HCT116 (cell line): ENCODE measurements around the gene PXYLP1. TPM values are rescaled to one million over a fixed set of nuclear protein-coding genes. Genes with fewer than 3 reads are reported as not detected.

Experiments used
- ATAC-seq: fragments of 200-7000 bp; cut with Tn5 transposase; 2 replicates; pipeline ENCODE4 v1.9.1; 2020; ENCODE audit warnings: mild to moderate bottlenecking, moderate library complexity
- BruUV-seq: library from RNA; stranded (reverse); fragments of 400-500 nt; replicated peaks from 2 replicates; lab custom pipeline; 2021; lab: Mats Ljungman, UMichigan
- CTCF ChIA-PET: fragments of 300-600 bp; sonication (Branson Sonifier 250); formaldehyde crosslinking; loops from one replicate; lab custom pipeline; 2021; ENCODE audit warnings: antibody characterized with exemption; lab: Charles Lee
- POLR2A ChIA-PET: fragments of 300-600, 350-600 bp; sonication (Branson Sonifier 250); formaldehyde crosslinking; loops from one replicate; lab custom pipeline; 2021; ENCODE audit warnings: antibody characterized with exemption; lab: Charles Lee
- RAD21 ChIA-PET, 2 experiments: fragments of 300-600 bp; sonication (Branson Sonifier 250); formaldehyde crosslinking; loops; one replicate each; lab custom pipeline; 2023; ENCODE audit warnings: low total read pairs in 2 of 2; ENCODE audit not compliant: uncharacterized antibody in 2 of 2, unreplicated experiment in 2 of 2, low non-redundant PET in 1 of 2; lab: Charles Lee
- DNase-seq: peaks from one replicate; pipeline ENCODE4 v3.0.0-alpha.2; 2010; ENCODE audit warnings: low read depth, low spot score
- H2AFZ ChIP-seq: fragments of 200-600 bp; shearing (Covaris generic), sonication (generic); 2 replicates; pipeline ENCODE4 v1.6.1; 2017; ENCODE audit warnings: low read depth, mixed run types, mixed read lengths, antibody characterized with exemption, low read length; ENCODE audit not compliant: poor library complexity, severe bottlenecking
- H3K27ac ChIP-seq: 2 replicates; pipeline ENCODE4 v1.5.1; 2012; ENCODE audit warnings: low read depth, low read length
- H3K27me3 ChIP-seq: fragments of 200-600 bp; sonication (generic); 2 replicates; pipeline ENCODE4 v1.6.1; 2016; ENCODE audit warnings: mixed run types, low read length, mixed read lengths; ENCODE audit not compliant: insufficient read depth
- H3K36me3 ChIP-seq, 2 experiments: fragments of 200-500 bp in 1 of 2; fragments of 200-600 bp in 1 of 2; sonication (Bioruptor generic) in 1 of 2; sonication (generic) in 1 of 2; 2 replicates each; pipeline versions ENCODE4 v1.5.1 to v1.6.1; 2014 to 2016; ENCODE audit warnings: low read length in 2 of 2, inconsistent platforms in 1 of 2, mixed read lengths in 1 of 2, mixed run types in 1 of 2; ENCODE audit not compliant: insufficient read depth in 2 of 2, control insufficient read depth in 1 of 2
- H3K4me1 ChIP-seq, 2 experiments: fragments of 200-600 bp in 1 of 2; sonication (generic) in 1 of 2; 2 replicates each; pipeline versions ENCODE4 v1.5.1 to v1.6.1; 2012 to 2017; ENCODE audit warnings: low read length in 2 of 2, inconsistent platforms in 1 of 2, mild to moderate bottlenecking in 1 of 2, mixed read lengths in 1 of 2, mixed run types in 1 of 2, moderate library complexity in 1 of 2; ENCODE audit not compliant: insufficient read depth in 2 of 2, control insufficient read depth in 1 of 2
- H3K4me2 ChIP-seq: fragments of 200-600 bp; sonication (generic); 2 replicates; pipeline ENCODE4 v1.6.1; 2017; ENCODE audit warnings: mixed run types, low read length, mixed read lengths
- H3K4me3 ChIP-seq, 2 experiments: fragments of 200-600 bp in 1 of 2; sonication (generic) in 1 of 2; replicated peaks in 1 of 2; 2 replicates each; pipeline ENCODE4 v1.5.1; 2011 to 2016; ENCODE audit warnings: low read length in 2 of 2, control low read depth in 1 of 2, low read depth in 1 of 2, mild to moderate bottlenecking in 1 of 2, mixed read lengths in 1 of 2, mixed run types in 1 of 2
- H3K79me2 ChIP-seq: fragments of 200-600 bp; sonication (generic); 2 replicates; pipeline ENCODE4 v1.6.1; 2017; ENCODE audit warnings: mild to moderate bottlenecking, mixed run types, low read length, moderate library complexity, mixed read lengths; ENCODE audit not compliant: insufficient read depth
- H3K9ac ChIP-seq: fragments of 200-600 bp; sonication (generic); 2 replicates; pipeline ENCODE4 v1.6.1; 2016; ENCODE audit warnings: low read length, mixed read lengths
- H3K9me2 ChIP-seq: fragments of 200-600 bp; sonication (generic), shearing (Covaris generic); 2 replicates; pipeline ENCODE4 v1.6.1; 2017; ENCODE audit warnings: mixed run types, mild to moderate bottlenecking, moderate library complexity; ENCODE audit not compliant: insufficient read depth
- H3K9me3 ChIP-seq, 2 experiments: fragments of 200-500 bp in 1 of 2; fragments of 200-600 bp in 1 of 2; sonication (Bioruptor generic) in 1 of 2; sonication (generic) in 1 of 2; 2 replicates each; pipeline ENCODE4 v1.6.1; 2014 to 2017; ENCODE audit warnings: low read length in 2 of 2, mixed read lengths in 2 of 2, inconsistent platforms in 1 of 2, low read depth in 1 of 2, mild to moderate bottlenecking in 1 of 2, mixed run types in 1 of 2, moderate library complexity in 1 of 2; ENCODE audit not compliant: control insufficient read depth in 1 of 2, insufficient read depth in 1 of 2
- H4K20me1 ChIP-seq: fragments of 200-600 bp; sonication (generic), shearing (Covaris generic); 2 replicates; pipeline ENCODE4 v1.6.1; 2017; ENCODE audit warnings: mixed run types, mild to moderate bottlenecking, moderate library complexity; ENCODE audit not compliant: insufficient read depth
- ATF3 ChIP-seq: IDR thresholded peaks from 2 replicates; pipeline ENCODE4 v1.6.1; 2012
- CBX3 ChIP-seq: IDR thresholded peaks from 2 replicates; pipeline ENCODE4 v1.6.1; 2012; ENCODE audit warnings: low read depth
- CEBPB ChIP-seq: IDR thresholded peaks from 2 replicates; pipeline ENCODE4 v1.6.1; 2012; ENCODE audit warnings: low read depth
- CTCF ChIP-seq, 3 experiments: fragments of 200-600 bp in 1 of 3; sonication (generic) in 1 of 3; IDR thresholded peaks in 2 of 3; conservative IDR thresholded peaks in 1 of 3; 2 replicates each; pipeline ENCODE4 v1.5.1; 2012 to 2017; ENCODE audit warnings: low read depth in 2 of 3, low read length in 2 of 3, antibody characterized with exemption in 1 of 3, borderline replicate concordance in 1 of 3, control low read depth in 1 of 3, mild to moderate bottlenecking in 1 of 3, mixed read lengths in 1 of 3, mixed run types in 1 of 3, moderate library complexity in 1 of 3; ENCODE audit not compliant: insufficient read depth in 1 of 3
- ELF1 ChIP-seq: IDR thresholded peaks from 2 replicates; pipeline ENCODE4 v1.6.1; 2012; ENCODE audit warnings: low read depth, borderline replicate concordance
- EZH2phosphoT487 ChIP-seq: fragments of 200-600 bp; IDR thresholded peaks from 2 replicates; pipeline ENCODE4 v1.6.1; 2018; ENCODE audit warnings: antibody characterized with exemption, borderline replicate concordance
- FOSL1 ChIP-seq: IDR thresholded peaks from 2 replicates; pipeline ENCODE4 v1.6.1; 2012; ENCODE audit warnings: low read depth
- JUND ChIP-seq: IDR thresholded peaks from 2 replicates; pipeline ENCODE4 v1.6.1; 2012
- MAX ChIP-seq: IDR thresholded peaks from 2 replicates; pipeline ENCODE4 v1.6.1; 2012
- POLR2A ChIP-seq: IDR thresholded peaks from 2 replicates; pipeline ENCODE4 v1.7.0; 2011; ENCODE audit warnings: borderline replicate concordance; ENCODE audit not compliant: insufficient read depth, insufficient read length; ENCODE audit errors: extremely low read depth
- POLR2AphosphoS5 ChIP-seq: IDR thresholded peaks from 2 replicates; pipeline ENCODE4 v1.6.1; 2011; ENCODE audit warnings: mild to moderate bottlenecking, low read depth, low read length, moderate library complexity
- RAD21 ChIP-seq: IDR thresholded peaks from 2 replicates; pipeline ENCODE4 v1.6.1; 2012; ENCODE audit warnings: low read depth, mild to moderate bottlenecking
- REST ChIP-seq: IDR thresholded peaks from 2 replicates; pipeline ENCODE4 v1.6.1; 2012; ENCODE audit warnings: low read depth
- SIN3A ChIP-seq: IDR thresholded peaks from 2 replicates; pipeline ENCODE4 v1.6.1; 2012; ENCODE audit warnings: low read depth
- SP1 ChIP-seq: IDR thresholded peaks from 2 replicates; pipeline ENCODE4 v1.6.1; 2012; ENCODE audit warnings: low read depth
- SRF ChIP-seq: IDR thresholded peaks from 2 replicates; pipeline ENCODE4 v1.6.1; 2012; ENCODE audit warnings: low read depth
- TCF7L2 ChIP-seq: IDR thresholded peaks from 2 replicates; pipeline ENCODE4 v1.7.0; 2011; ENCODE audit warnings: borderline replicate concordance, inconsistent platforms; ENCODE audit not compliant: insufficient read depth, insufficient read length; ENCODE audit errors: extremely low read depth
- ZNF274 ChIP-seq: fragments of 200-500 bp; sonication (Bioruptor generic); IDR thresholded peaks from 2 replicates; pipeline ENCODE4 v1.6.1; 2014; ENCODE audit warnings: mild to moderate bottlenecking, low read depth, low read length, inconsistent platforms
- intact Hi-C: fragments of 100-400 bp; cut with micrococcal nuclease; formaldehyde crosslinking; loops from 2 replicates; pipeline ENCODE4 v1.10.0; 2022
- total RNA-seq: library from RNA; stranded (reverse); gene quantifications from one replicate; pipeline ENCODE4 v1.2.1, GENCODE V29; 2021; ENCODE audit not compliant: unreplicated experiment

PXYLP1 gene
- total RNA-seq, 1 experiment from 2014 or later, result 15.3 TPM

- Histone ChIP-seq H3K4me2 (peak overlapping the region; percentile 82), H2AFZ (no peak overlapping the region), H3K27me3 (no peaks in the 10 kb centered on the region), H3K9me2 (no peaks in the 10 kb centered on the region), H3K27ac (peak overlapping the region; percentile 45), H3K79me2 (no peaks in the 10 kb centered on the region), H3K9me3 (no peaks in the 10 kb centered on the region), H4K20me1 (no peaks in the 10 kb centered on the region), H3K4me3 (peak overlapping the region; percentile 78 to 91), H3K9ac (peak overlapping the region; percentile 74), H3K36me3 (no peaks in the 10 kb centered on the region), H3K4me1 (peaks cover 2 to 29% of the 10 kb centered on the region in 2 experiments; a peak in 3 of 4 replicates)
- ChIA-PET RAD21 (interaction anchor here (0.8 to 1.7 kb wide), 6 partner anchors 121 to 149 kb away, joined by 3 to 7 read pairs (median 4); no protein-coding TSS in a partner anchor), POLR2A (interaction anchor here (0.9 to 1.3 kb wide), 5 partner anchors 141 to 250 kb away, joined by 3 to 5 read pairs (median 4); no protein-coding TSS in a partner anchor), CTCF (interaction anchor here (0.7 to 3.7 kb wide), 13 partner anchors 8 to 250 kb away, joined by 3 to 51 read pairs (median 6); no protein-coding TSS in a partner anchor)
- TF ChIP-seq EZH2phosphoT487 (no peak), POLR2A (no peak), CEBPB (no peak), CTCF (IDR thresholded peaks at IDR 0.05 in 2 of 3, conservative IDR thresholded peaks at IDR 0.05 in 1 of 3; ENCODE audit: borderline replicate concordance in 1 of 3, insufficient read depth in 1 of 3, low read depth in 2 of 3, low read length in 2 of 3) (no peak), CBX3 (no peak), ELF1 (no peak), TCF7L2 (no peak), JUND (no peak), SRF (no peak), ZNF274 (no peak), ATF3 (no peak), SIN3A (no peak), SP1 (no peak), FOSL1 (no peak), MAX (no peak), POLR2AphosphoS5 (no peak), REST (no peak), RAD21 (no peak)
- TSS peak; percentile 95 for BruUV-seq
- no peak for ATAC-seq
- DNase-seq, result no peak
- intact Hi-C loops, result loop anchor here (1.0 to 2.0 kb wide), 2 partner anchors 50 to 141 kb away; no protein-coding TSS in a partner anchor
Measured at GRCh38 chr3:141311170-141311495, 79.5 kb downstream of the PXYLP1 start.
